ENCODE data around the gene LRRFIP1. TPM values are rescaled to one million over a fixed set of nuclear protein-coding genes. Genes with fewer than 3 reads are reported as not detected.

LRRFIP1 gene
- polyA plus RNA-seq, 2 of the 4 experiments (the other 2 are of a cell fraction), result 75.6 to 93.0 TPM

DNA sequence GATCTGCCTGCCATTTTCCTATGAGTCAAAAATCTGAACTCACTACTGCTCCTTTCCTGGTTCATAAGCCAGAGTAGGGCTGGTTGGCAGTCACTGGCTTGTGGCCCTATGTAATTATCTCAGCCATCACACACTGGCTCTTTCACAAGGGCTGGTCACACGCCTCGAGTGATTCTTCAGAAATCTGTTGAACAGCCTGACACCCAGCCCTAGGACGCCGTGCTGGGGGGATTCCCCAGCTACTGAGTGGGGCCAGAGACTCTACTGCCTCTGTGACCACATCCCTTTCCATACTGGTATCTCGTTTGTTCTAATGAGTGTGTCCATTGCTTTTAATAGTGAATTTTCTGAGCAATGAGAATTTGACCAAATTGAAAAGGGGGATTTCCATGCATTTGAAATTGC, 125.4 kb downstream of the LRRFIP1 start:
- DNase-seq (ENCODE audit: low read depth in 1 of 2, low spot score in 1 of 2) (no peak), ATAC-seq (no peak), FAIRE-seq (no peak)
- ChIA-PET POLR2A (no interaction called here), CTCF (interaction anchor here (0.6 to 3.1 kb wide), 2 partner anchors 80 to 180 kb away, joined by 3 to 24 read pairs; no protein-coding TSS in a partner anchor)
- WGBS (ENCODE audit: missing lambda C conversion rate), result 94% methylated on average over 5 of the region's 5 CpGs
- H3K4me3 ChIP-seq, result no peak overlapping the region
- no peaks in the 10 kb centered on the region for H3K9me3 ChIP-seq
- no peak overlapping the region for H3K4me2 ChIP-seq
- H3K4me1 ChIP-seq, result no peaks in the 10 kb centered on the region
- H3K27ac ChIP-seq, result no peak overlapping the region
- TF ChIP-seq CBX8 (IDR thresholded peaks at IDR 0.05), result no peak
- TF ChIP-seq CHD4 (IDR thresholded peaks at IDR 0.05; ENCODE audit: borderline replicate concordance), result no peak
- TF ChIP-seq ESRRA (IDR thresholded peaks at IDR 0.05; ENCODE audit: borderline replicate concordance, low read length), result no peak
- TF ChIP-seq CHD2 (IDR thresholded peaks at IDR 0.05; ENCODE audit: low read length, partially characterized antibody), result no peak
- TF ChIP-seq, protein P1, sequence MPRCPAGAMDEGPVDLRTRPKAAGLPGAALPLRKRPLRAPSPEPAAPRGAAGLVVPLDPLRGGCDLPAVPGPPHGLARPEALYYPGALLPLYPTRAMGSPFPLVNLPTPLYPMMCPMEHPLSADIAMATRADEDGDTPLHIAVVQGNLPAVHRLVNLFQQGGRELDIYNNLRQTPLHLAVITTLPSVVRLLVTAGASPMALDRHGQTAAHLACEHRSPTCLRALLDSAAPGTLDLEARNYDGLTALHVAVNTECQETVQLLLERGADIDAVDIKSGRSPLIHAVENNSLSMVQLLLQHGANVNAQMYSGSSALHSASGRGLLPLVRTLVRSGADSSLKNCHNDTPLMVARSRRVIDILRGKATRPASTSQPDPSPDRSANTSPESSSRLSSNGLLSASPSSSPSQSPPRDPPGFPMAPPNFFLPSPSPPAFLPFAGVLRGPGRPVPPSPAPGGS (IDR thresholded peaks at IDR 0.05), result no peak
- TF ChIP-seq RFX5 (IDR thresholded peaks at IDR 0.05), result no peak
- TF ChIP-seq NR3C1 (IDR thresholded peaks at IDR 0.05), result no peak
- no peak for TF ChIP-seq EHF (CRISPR knock-in tag; IDR thresholded peaks at IDR 0.05)
- no peak for TF ChIP-seq MYC (IDR thresholded peaks at IDR 0.05; ENCODE audit: borderline replicate concordance, low read length)
- no peak for TF ChIP-seq MAFK (IDR thresholded peaks at IDR 0.05; ENCODE audit: partially characterized antibody)
- TF ChIP-seq BHLHE40 (IDR thresholded peaks at IDR 0.05; ENCODE audit: low read depth, low read length), result no peak
- no peak for TF ChIP-seq ZC3H11A (IDR thresholded peaks at IDR 0.05)
- TF ChIP-seq, protein P2, sequence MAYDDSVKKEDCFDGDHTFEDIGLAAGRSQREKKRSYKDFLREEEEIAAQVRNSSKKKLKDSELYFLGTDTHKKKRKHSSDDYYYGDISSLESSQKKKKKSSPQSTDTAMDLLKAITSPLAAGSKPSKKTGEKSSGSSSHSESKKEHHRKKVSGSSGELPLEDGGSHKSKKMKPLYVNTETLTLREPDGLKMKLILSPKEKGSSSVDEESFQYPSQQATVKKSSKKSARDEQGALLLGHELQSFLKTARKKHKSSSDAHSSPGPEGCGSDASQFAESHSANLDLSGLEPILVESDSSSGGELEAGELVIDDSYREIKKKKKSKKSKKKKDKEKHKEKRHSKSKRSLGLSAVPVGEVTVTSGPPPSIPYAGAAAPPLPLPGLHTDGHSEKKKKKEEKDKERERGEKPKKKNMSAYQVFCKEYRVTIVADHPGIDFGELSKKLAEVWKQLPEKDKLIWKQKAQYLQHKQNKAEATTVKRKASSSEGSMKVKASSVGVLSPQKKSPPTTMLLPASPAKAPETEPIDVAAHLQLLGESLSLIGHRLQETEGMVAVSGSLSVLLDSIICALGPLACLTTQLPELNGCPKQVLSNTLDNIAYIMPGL (CRISPR knock-in tag; IDR thresholded peaks at IDR 0.05; ENCODE audit: borderline replicate concordance), result no peak
- no peak for TF ChIP-seq HDAC2 (IDR thresholded peaks at IDR 0.05)
- no peak for TF ChIP-seq RNF2 (IDR thresholded peaks at IDR 0.05; ENCODE audit: borderline replicate concordance, low read depth)

DNA sequence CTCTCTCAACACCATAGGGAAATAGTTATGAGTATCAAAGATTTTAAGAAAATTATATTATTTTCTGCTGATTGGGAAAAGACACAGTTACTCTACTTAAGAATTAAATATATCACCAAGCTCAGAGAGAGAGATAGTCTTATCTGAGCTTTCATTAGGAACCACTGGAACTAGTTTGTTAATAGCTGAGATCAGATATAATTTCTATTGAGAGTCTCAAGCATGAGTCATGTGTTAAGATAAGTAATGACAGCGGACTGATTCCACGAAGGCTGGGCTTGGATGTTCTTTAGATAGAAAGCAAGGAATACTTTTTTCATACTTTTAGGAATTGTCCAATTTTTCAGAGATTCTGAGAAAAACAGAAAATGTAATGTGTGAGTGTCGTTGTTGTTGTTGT, 126.8 kb downstream of the LRRFIP1 start:
- ATAC-seq, result no peak
- ChIA-PET CTCF (interaction anchor here (0.8 to 5.2 kb wide), 5 partner anchors 9 to 81 kb away, joined by 3 to 52 read pairs (median 6); no protein-coding TSS in a partner anchor), POLR2A (no interaction called here)
- Histone ChIP-seq H3K9me3 (no peaks in the 10 kb centered on the region), H3K27ac (no peak overlapping the region), H3K4me1 (no peaks in the 10 kb centered on the region), H3K4me2 (no peak overlapping the region), H3K4me3 (no peak overlapping the region)
- TF ChIP-seq KDM5A (IDR thresholded peaks at IDR 0.05) (no peak), FOSL2 (IDR thresholded peaks at IDR 0.05) (no peak), FOSL2 (CRISPR knock-in tag; IDR thresholded peaks at IDR 0.05) (no peak), NPAS2 (CRISPR knock-in tag; IDR thresholded peaks at IDR 0.05; ENCODE audit: borderline replicate concordance) (no peak), RCOR1 (IDR thresholded peaks at IDR 0.05; ENCODE audit: low read depth, low read length) (no peak), ZSCAN20 (CRISPR knock-in tag; IDR thresholded peaks at IDR 0.05) (no peak), POLR2A (IDR thresholded peaks at IDR 0.05; ENCODE audit: low read length) (no peak), EP300 (IDR thresholded peaks at IDR 0.05) (no peak)
- TF ChIP-seq, protein P3, sequence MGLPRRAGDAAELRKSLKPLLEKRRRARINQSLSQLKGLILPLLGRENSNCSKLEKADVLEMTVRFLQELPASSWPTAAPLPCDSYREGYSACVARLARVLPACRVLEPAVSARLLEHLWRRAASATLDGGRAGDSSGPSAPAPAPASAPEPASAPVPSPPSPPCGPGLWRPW (IDR thresholded peaks at IDR 0.05), result no peak
- TF ChIP-seq, protein P4, sequence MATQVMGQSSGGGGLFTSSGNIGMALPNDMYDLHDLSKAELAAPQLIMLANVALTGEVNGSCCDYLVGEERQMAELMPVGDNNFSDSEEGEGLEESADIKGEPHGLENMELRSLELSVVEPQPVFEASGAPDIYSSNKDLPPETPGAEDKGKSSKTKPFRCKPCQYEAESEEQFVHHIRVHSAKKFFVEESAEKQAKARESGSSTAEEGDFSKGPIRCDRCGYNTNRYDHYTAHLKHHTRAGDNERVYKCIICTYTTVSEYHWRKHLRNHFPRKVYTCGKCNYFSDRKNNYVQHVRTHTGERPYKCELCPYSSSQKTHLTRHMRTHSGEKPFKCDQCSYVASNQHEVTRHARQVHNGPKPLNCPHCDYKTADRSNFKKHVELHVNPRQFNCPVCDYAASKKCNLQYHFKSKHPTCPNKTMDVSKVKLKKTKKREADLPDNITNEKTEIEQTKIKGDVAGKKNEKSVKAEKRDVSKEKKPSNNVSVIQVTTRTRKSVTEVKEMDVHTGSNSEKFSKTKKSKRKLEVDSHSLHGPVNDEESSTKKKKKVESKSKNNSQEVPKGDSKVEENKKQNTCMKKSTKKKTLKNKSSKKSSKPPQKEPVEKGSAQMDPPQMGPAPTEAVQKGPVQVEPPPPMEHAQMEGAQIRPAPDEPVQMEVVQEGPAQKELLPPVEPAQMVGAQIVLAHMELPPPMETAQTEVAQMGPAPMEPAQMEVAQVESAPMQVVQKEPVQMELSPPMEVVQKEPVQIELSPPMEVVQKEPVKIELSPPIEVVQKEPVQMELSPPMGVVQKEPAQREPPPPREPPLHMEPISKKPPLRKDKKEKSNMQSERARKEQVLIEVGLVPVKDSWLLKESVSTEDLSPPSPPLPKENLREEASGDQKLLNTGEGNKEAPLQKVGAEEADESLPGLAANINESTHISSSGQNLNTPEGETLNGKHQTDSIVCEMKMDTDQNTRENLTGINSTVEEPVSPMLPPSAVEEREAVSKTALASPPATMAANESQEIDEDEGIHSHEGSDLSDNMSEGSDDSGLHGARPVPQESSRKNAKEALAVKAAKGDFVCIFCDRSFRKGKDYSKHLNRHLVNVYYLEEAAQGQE (IDR thresholded peaks at IDR 0.05), result no peak
- no peak for FAIRE-seq
- 89% methylated on average over 3 of the region's 3 CpGs for WGBS (ENCODE audit: missing lambda C conversion rate)
- DNase-seq (ENCODE audit: low read depth in 1 of 2, low spot score in 1 of 2), result no peak

All from A549 (cell line).